SIG-M5 (cell line): ENCODE results near the gene CD22.
"Not testable (repeated sequence)": the region's sequence is repeated elsewhere in the genome, so short reads cannot be mapped to it uniquely, and the experiment has no call there.

Experiments
- DNase-seq: peaks from one replicate; lab custom pipeline; 2025; lab: John Stamatoyannopoulos, UW

The CD22 gene

GRCh38 chr19:35328851-35329285 is at the start of gene CD22:
Gene CD22 (plus strand): TSS chr19:35329187. CDS start chr19:35332041, 2,854 bp downstream.
- no peak for DNase-seq

DNA sequence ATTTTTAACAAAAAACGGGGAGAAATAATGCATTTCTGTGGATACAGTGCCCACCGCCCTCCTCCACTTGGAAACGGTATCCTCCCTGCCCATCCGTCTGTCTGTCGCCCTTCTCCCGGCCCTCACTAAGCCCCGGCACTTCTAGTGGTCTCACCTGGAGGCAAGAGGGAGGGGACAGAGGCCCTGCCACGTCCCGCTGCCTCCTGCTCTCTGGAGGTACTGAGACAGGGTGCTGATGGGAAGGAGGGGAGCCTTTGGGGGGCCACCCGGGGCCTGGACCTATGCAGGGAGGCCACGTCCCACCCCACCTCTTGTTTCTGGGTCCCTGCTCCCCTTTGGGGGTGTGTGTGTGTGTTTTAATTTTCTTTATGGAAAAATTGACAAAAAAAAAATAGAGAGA is 49.6 kb upstream of the CD22 start:
- no peak for DNase-seq

DNA sequence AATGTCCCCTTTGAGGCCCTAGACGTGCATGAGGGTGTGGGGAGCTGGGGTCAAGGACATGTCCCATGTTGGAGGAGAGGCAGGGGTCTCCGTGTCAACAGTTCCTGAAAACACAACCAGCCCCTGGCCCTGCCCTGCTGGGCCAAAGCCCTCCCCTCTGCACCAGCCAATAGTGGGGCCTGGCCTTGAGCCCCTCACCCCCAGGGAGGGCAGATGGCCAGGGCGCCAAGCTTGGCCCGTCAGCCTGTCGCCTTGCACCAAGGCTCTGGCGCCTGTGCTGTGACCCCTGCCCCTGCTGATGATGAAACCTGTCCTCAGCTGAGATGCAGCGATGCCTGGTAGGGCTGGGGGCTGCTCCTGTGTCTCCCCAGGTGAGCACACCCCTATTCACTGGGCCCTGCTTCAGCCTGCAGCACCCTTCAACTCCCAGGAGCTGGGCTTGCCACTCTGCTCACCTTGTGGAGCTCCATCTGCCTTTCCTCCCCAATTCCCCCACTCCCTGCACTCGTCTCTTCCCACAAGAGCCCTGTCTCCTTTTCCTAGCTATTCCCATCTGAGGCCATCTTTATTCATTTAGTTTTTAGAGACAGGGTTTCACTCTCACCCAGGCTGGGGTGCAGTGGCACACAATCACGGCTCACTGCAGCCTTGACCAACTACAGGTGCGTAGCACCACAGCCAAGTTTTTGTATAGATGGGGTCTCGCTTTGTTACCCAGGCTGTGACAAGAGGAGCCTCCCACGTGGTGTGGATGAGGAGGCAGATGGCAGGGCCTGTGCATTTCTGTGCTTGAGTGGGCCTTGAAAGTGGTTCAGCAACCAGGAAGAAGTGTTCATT is 48.8 kb upstream of the CD22 start:
- no peak for DNase-seq

DNA sequence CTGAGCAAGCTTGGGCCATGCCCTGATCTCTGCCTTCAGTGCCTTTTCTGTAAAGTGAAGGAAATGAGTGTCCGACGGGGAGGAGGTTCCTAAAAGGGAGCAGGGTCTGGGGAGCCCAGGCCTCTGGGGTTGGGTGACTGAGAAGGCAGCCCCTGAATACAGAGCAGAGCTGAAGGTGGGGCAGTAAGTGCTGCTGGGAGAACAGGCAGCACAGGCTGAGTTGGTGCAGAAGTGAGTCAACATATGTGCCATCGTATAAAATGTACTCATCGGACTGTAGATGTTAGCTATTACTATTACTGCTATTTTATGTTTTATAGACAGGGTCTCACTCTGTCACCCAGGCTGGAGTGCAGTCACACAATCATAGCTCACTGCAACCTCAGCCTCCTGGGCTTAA is 47.7 kb upstream of the CD22 start:
- DNase-seq, result no peak

GRCh38 chr19:35284153-35285094 is 44.6 kb upstream of the CD22 start:
- no peak for DNase-seq

- no peak for DNase-seq
These were observed 43.9 kb upstream of the CD22 start for GRCh38 chr19:35285095-35285449.

DNA sequence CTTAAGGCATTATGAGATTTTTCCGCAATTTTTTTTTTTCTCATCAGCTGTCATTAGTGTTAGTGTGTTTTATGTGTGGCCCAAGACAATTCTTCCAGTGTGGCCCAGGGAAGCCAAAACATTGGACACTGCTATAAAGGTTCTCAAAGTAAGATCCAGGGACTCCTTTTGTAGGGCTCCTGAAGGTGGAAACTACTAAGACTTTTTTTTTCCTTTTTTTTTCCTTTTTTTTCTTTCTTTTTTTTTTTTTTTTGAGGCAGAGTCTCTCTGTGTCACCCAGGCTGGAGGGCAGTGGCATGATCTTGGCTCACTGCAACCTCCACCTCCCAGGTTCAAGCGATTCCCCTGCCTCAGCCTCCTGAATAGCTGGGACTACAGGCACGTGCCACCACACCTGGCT is 43.5 kb upstream of the CD22 start:
- DNase-seq, result not testable (repeated sequence)

- DNase-seq, result not testable (repeated sequence)
These were observed 42.9 kb upstream of the CD22 start for GRCh38 chr19:35286101-35286500.

- no peak for DNase-seq
These were observed 41.3 kb upstream of the CD22 start for GRCh38 chr19:35287713-35288112.

DNA sequence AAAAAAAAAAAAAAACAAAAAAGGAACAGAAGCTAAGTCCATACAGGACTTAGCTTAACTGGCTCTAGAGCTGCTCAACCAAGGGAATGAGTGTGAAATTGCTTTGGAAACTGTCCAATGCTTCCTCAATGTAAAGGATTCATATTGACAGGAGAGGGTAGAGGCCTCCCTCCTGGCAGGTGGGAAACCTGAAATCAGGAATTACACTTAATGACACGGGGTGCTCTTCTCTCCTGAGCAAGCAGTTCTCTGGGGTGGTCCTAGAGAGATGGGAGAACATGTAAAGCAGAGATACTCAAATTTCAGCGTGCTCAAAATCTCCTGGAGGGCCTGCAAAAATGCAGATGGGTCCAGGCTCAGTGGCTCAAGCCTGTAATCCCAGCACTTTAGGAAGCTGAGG is 40.7 kb upstream of the CD22 start:
- no peak for DNase-seq

GRCh38 chr19:35288906-35289305 is 40.1 kb upstream of the CD22 start:
- no peak for DNase-seq

GRCh38 chr19:35290381-35291127 is 38.4 kb upstream of the CD22 start:
- DNase-seq, result no peak

- no peak for DNase-seq
These were observed 37.7 kb upstream of the CD22 start for GRCh38 chr19:35291259-35291658.

DNA sequence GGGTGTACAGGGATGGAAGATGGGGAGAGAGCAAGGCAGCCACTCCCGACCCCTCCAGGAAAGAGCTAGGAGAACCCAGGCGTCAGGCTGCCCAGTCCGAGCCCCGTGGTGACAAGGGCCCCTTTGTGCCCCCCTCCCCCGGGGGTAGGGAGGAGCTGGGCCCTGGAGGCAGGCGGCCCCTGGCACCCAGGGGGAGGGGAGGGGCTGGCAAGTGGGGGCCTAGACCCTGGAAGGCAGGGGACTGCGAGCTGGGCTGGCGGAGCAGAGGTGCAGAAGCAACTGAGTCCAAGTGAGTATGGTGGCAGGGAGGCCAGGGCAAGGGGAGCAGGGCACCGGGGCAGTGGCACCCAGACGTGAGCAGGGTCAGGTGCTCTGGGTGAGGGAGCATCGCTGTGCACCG is 37.1 kb upstream of the CD22 start, which contains the start of gene MAG:
MAG (plus strand) TSS at position 246 of the 400 bp plus-strand sequence. CDS start 3,248 bp downstream, outside the sequence.
- no peak for DNase-seq

- DNase-seq, result no peak
These were observed 36.3 kb upstream of the CD22 start for GRCh38 chr19:35292421-35293362.

GRCh38 chr19:35293363-35293739 is 35.6 kb upstream of the CD22 start:
- DNase-seq, result no peak

DNA sequence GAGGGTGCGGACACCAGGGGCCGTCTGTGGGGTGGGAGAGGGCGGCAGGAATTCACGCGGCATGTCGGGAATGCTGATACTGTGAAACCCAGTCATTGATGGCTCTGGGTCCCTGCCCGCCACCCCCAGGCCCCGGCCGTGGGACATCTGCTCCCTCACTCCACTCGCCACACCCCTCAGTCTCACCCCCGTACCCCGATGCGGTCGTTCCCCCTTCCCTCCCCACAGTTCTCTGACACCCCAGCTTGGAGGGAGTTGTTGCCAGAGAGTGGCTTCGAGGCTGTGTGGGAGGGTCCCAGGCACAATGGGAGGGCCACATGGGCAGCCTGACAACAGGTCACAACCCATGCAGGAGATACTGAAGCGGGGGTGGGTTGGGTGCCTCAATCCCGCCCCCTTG is 35.2 kb upstream of the CD22 start:
- DNase-seq, result no peak

DNA sequence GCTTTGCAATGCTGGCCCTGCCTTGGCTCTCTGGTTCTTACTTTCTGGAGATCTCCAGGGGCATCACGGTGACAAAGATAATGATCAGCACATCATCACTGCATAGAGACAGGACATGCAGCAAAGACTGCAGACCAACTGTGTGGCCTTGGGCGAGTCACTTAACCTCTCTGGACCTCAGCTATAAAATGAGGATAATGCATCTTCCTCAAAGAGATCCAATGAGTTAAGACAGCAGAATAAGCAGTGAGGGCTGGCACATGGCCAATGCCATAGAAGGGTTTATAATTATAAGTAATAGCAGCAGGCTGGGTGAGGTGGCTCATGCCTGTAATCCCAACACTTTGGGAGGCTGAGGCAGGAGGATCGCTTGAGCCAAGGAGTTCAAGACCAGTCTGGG is 34.7 kb upstream of the CD22 start:
- no peak for DNase-seq

- DNase-seq, result no peak
These were observed 33.9 kb upstream of the CD22 start for GRCh38 chr19:35294859-35295791.
